M059J (cell line): ENCODE measurements around the gene DNAJA3. TPM values are rescaled to one million over a fixed set of nuclear protein-coding genes. Genes with fewer than 3 reads are reported as not detected.

Source experiments
- DNase-seq: peaks from one replicate; pipeline ENCODE4 v3.0.0-alpha.2; 2012; ENCODE audit warnings: low read depth
- total RNA-seq: library from RNA; depleted of rRNA; stranded (reverse); fragments of >200 nt; shearing (Covaris generic); gene quantifications from 2 replicates; pipeline ENCODE4 v1.2.3, GENCODE V29; 2014

DNAJA3 gene
- total RNA-seq, 1 experiment from 2014 or later, result 69.0 TPM

- DNase-seq, result no peak
Observed at GRCh38 chr16:4433914-4434787, 8.5 kb downstream of the DNAJA3 start.

- no peak for DNase-seq
Observed at GRCh38 chr16:4435337-4436067, 9.8 kb downstream of the DNAJA3 start.

- no peak for DNase-seq
Observed at GRCh38 chr16:4437366-4437765, 11.7 kb downstream of the DNAJA3 start.

GRCh38 chr16:4442371-4442770, 16.7 kb downstream of the DNAJA3 start:
- no peak for DNase-seq

GRCh38 chr16:4443271-4443670, 17.6 kb downstream of the DNAJA3 start:
- DNase-seq, result no peak

GRCh38 chr16:4443986-4444385, 18.3 kb downstream of the DNAJA3 start:
- no peak for DNase-seq

GRCh38 chr16:4450430-4450829, 24.8 kb downstream of the DNAJA3 start:
- DNase-seq, result no peak

GRCh38 chr16:4450931-4451519, 25.4 kb downstream of the DNAJA3 start:
- no peak for DNase-seq

GRCh38 chr16:4452674-4453073, 27.0 kb downstream of the DNAJA3 start:
- DNase-seq, result no peak

GRCh38 chr16:4454623-4455022, 29.0 kb downstream of the DNAJA3 start:
- DNase-seq, result no peak

GRCh38 chr16:4455081-4455480, 29.4 kb downstream of the DNAJA3 start:
- no peak for DNase-seq

- DNase-seq, result no peak
Observed at GRCh38 chr16:4455951-4456350, 30.3 kb downstream of the DNAJA3 start.

GRCh38 chr16:4460936-4461249, 35.2 kb downstream of the DNAJA3 start:
- DNase-seq, result no peak

- DNase-seq, result no peak
Observed at GRCh38 chr16:4461250-4462085, 35.8 kb downstream of the DNAJA3 start.

GRCh38 chr16:4463522-4464163, 38.0 kb downstream of the DNAJA3 start:
- DNase-seq, result no peak

- no peak for DNase-seq
Observed at GRCh38 chr16:4465977-4466779, 40.5 kb downstream of the DNAJA3 start.

GRCh38 chr16:4467916-4468315, 42.2 kb downstream of the DNAJA3 start:
- no peak for DNase-seq

GRCh38 chr16:4468972-4469371, 43.3 kb downstream of the DNAJA3 start:
- DNase-seq, result no peak

- no peak for DNase-seq
Observed at GRCh38 chr16:4471869-4472268, 46.2 kb downstream of the DNAJA3 start.

GRCh38 chr16:4472880-4473279, 47.2 kb downstream of the DNAJA3 start:
- DNase-seq, result no peak
